ENCODE data around the gene KIF1A. TPM values are rescaled to one million over a fixed set of nuclear protein-coding genes. Genes with fewer than 3 reads are reported as not detected.

Gene KIF1A
- total RNA-seq, 1 donor from 2014 or later = 69.2 TPM

- H3K4me3 ChIP-seq (ENCODE audit: low read depth, low read length) = no peak overlapping the region
- no peak for TF ChIP-seq CTCF (conservative IDR thresholded peaks at IDR 0.05; ENCODE audit: low read depth, low read length)
- DNase-seq (ENCODE audit: low read depth) = no peak
Measured at GRCh38 chr2:240812301-240812680, 7.7 kb downstream of the KIF1A start.

GRCh38 chr2:240811346-240812300, 8.4 kb downstream of the KIF1A start:
- no peak overlapping the region for H3K4me3 ChIP-seq (ENCODE audit: low read depth, low read length)
- no peak for DNase-seq (ENCODE audit: low read depth)
- no peak for TF ChIP-seq CTCF (conservative IDR thresholded peaks at IDR 0.05; ENCODE audit: low read depth, low read length)

GRCh38 chr2:240810621-240811020, 9.4 kb downstream of the KIF1A start:
- no peak for TF ChIP-seq CTCF (conservative IDR thresholded peaks at IDR 0.05; ENCODE audit: low read depth, low read length)
- no peak overlapping the region for H3K4me3 ChIP-seq (ENCODE audit: low read depth, low read length)
- DNase-seq (ENCODE audit: low read depth) = no peak

GRCh38 chr2:240810199-240810598, 9.8 kb downstream of the KIF1A start:
- DNase-seq (ENCODE audit: low read depth) = no peak

GRCh38 chr2:240809276-240809675, 10.7 kb downstream of the KIF1A start:
- DNase-seq (ENCODE audit: low read depth) = no peak
- TF ChIP-seq CTCF (conservative IDR thresholded peaks at IDR 0.05; ENCODE audit: low read depth, low read length) = no peak
- no peak overlapping the region for H3K4me3 ChIP-seq (ENCODE audit: low read depth, low read length)

More at GRCh38 chr2:240810199-240810598, 9.8 kb downstream of the KIF1A start:
- TF ChIP-seq CTCF (conservative IDR thresholded peaks at IDR 0.05; ENCODE audit: low read depth, low read length) = no peak
- no peak overlapping the region for H3K4me3 ChIP-seq (ENCODE audit: low read depth, low read length)

GRCh38 chr2:240806459-240806858, 13.6 kb downstream of the KIF1A start:
- no peak overlapping the region for H3K4me3 ChIP-seq (ENCODE audit: low read depth, low read length)
- TF ChIP-seq CTCF (conservative IDR thresholded peaks at IDR 0.05; ENCODE audit: low read depth, low read length) = no peak
- DNase-seq (ENCODE audit: low read depth) = no peak

- DNase-seq (ENCODE audit: low read depth) = no peak
- TF ChIP-seq CTCF (conservative IDR thresholded peaks at IDR 0.05; ENCODE audit: low read depth, low read length) = no peak
- H3K4me3 ChIP-seq (ENCODE audit: low read depth, low read length) = no peak overlapping the region
Measured at GRCh38 chr2:240806006-240806405, 14.0 kb downstream of the KIF1A start.

All from epithelial cell of proximal tubule (primary cell).